ENCODE results near the gene XYLT1.

- no peak for TF ChIP-seq CTCF (conservative IDR thresholded peaks at IDR 0.05; ENCODE audit: low read depth, low read length)
- no peak for TF ChIP-seq SMC3 (IDR thresholded peaks at IDR 0.05; ENCODE audit: low read depth, low read length)
- no peak for TF ChIP-seq USF2 (IDR thresholded peaks at IDR 0.05; ENCODE audit: low read depth, low read length)
- TF ChIP-seq MAZ (IDR thresholded peaks at IDR 0.05; ENCODE audit: borderline replicate concordance, low read depth, low read length): no peak
- TF ChIP-seq POLR2A (IDR thresholded peaks at IDR 0.05; ENCODE audit: low read depth, low read length): no peak
- no peak for TF ChIP-seq RFX5 (IDR thresholded peaks at IDR 0.05; ENCODE audit: low read depth, low read length)
- no peak for TF ChIP-seq RAD21 (IDR thresholded peaks at IDR 0.05; ENCODE audit: low read length)
- TF ChIP-seq RCOR1 (IDR thresholded peaks at IDR 0.05; ENCODE audit: insufficient replicate concordance, low read length): no peak
- no peak for TF ChIP-seq BHLHE40 (IDR thresholded peaks at IDR 0.05; ENCODE audit: low read depth, low read length)
These were observed 169.1 kb downstream of the XYLT1 start for GRCh38 chr16:17301593-17302135.
